Lower lobe of right lung (tissue), 2 donors: ENCODE measurements around the gene PLD3. TPM values are rescaled to one million over a fixed set of nuclear protein-coding genes. Genes with fewer than 3 reads are reported as not detected.

Experiments
- ATAC-seq, 2 donors: fragments of 200-7000 bp; cut with Tn5 transposase; one replicate each; pipeline ENCODE4 v1.9.1; 2020 to 2022; ENCODE audit warnings: mild to moderate bottlenecking in 2 of 2, moderate library complexity in 2 of 2
- DNase-seq: peaks from one replicate; pipeline ENCODE4 v3.0.0-alpha.2; 2020
- H3K27ac ChIP-seq: fragments of 200-600 bp; one replicate; pipeline ENCODE4 v1.8.0; 2022
- H3K27me3 ChIP-seq: fragments of 200-600 bp; one replicate; pipeline ENCODE4 v1.8.0; 2022; ENCODE audit warnings: low read depth
- H3K36me3 ChIP-seq: fragments of 200-600 bp; one replicate; pipeline ENCODE4 v1.8.0; 2022; ENCODE audit warnings: mild to moderate bottlenecking
- H3K4me1 ChIP-seq: fragments of 200-600 bp; one replicate; pipeline ENCODE4 v1.8.0; 2022
- H3K4me3 ChIP-seq: fragments of 200-600 bp; one replicate; pipeline ENCODE4 v1.8.0; 2022; ENCODE audit warnings: mild to moderate bottlenecking
- H3K9me3 ChIP-seq: fragments of 200-600 bp; one replicate; pipeline ENCODE4 v1.8.0; 2022
- intact Hi-C: fragments of 100-400 bp; cut with DNase I; formaldehyde crosslinking; loops from one replicate; pipeline ENCODE4 v1.11.0; 2022
- total RNA-seq: library from RNA; stranded (reverse); fragmentation: NEBNext Ultra II Directional; extraction: Animal tissue kit (Norgen Biotek cat#: 25700); gene quantifications from one replicate; pipeline ENCODE4 v1.2.1, GENCODE V29; 2021
- TF ChIP-seq, protein P1 (sequence below): fragments of 200-600 bp; IDR thresholded peaks from one replicate; pipeline ENCODE4 v1.8.0; 2022; ENCODE audit warnings: antibody characterized with exemption, mild to moderate bottlenecking
- donor health status: DM: no; HTN: yes; CAD: no; lungs with severe emphysema.

The PLD3 gene
- total RNA-seq, 1 donor from 2014 or later: 355 TPM

DNA sequence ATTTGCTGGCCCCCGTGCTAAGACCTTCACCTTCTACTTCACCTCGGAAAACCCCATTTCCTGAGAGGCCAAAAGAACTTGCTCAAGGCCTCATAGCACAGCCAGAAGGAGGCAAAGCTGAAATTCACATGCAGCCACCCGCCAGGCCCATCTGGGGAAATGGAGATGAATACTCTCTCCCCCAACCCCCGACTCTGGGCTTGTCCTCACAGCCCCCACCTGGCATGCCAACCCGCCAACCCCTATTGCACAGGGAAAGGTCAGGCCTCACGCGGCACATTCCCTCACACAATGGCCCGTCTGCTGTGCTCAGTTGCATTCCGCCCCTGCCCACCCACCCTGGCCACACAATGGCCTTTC, 61.5 kb downstream of the PLD3 start:
- H3K27me3 ChIP-seq: no peaks in the 10 kb centered on the region
- TF ChIP-seq, protein P1, sequence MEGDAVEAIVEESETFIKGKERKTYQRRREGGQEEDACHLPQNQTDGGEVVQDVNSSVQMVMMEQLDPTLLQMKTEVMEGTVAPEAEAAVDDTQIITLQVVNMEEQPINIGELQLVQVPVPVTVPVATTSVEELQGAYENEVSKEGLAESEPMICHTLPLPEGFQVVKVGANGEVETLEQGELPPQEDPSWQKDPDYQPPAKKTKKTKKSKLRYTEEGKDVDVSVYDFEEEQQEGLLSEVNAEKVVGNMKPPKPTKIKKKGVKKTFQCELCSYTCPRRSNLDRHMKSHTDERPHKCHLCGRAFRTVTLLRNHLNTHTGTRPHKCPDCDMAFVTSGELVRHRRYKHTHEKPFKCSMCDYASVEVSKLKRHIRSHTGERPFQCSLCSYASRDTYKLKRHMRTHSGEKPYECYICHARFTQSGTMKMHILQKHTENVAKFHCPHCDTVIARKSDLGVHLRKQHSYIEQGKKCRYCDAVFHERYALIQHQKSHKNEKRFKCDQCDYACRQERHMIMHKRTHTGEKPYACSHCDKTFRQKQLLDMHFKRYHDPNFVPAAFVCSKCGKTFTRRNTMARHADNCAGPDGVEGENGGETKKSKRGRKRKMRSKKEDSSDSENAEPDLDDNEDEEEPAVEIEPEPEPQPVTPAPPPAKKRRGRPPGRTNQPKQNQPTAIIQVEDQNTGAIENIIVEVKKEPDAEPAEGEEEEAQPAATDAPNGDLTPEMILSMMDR: no peak
- H3K4me1 ChIP-seq: peaks cover 26% of the 10 kb centered on the region
- H3K9me3 ChIP-seq: no peaks in the 10 kb centered on the region
- peak overlapping the region; percentile 77 for H3K27ac ChIP-seq
- H3K36me3 ChIP-seq: no peaks in the 10 kb centered on the region
- DNase-seq (no peak), ATAC-seq (no peak)
- H3K4me3 ChIP-seq: peak overlapping the region; percentile 50
- intact Hi-C loops: no loop called here

DNA sequence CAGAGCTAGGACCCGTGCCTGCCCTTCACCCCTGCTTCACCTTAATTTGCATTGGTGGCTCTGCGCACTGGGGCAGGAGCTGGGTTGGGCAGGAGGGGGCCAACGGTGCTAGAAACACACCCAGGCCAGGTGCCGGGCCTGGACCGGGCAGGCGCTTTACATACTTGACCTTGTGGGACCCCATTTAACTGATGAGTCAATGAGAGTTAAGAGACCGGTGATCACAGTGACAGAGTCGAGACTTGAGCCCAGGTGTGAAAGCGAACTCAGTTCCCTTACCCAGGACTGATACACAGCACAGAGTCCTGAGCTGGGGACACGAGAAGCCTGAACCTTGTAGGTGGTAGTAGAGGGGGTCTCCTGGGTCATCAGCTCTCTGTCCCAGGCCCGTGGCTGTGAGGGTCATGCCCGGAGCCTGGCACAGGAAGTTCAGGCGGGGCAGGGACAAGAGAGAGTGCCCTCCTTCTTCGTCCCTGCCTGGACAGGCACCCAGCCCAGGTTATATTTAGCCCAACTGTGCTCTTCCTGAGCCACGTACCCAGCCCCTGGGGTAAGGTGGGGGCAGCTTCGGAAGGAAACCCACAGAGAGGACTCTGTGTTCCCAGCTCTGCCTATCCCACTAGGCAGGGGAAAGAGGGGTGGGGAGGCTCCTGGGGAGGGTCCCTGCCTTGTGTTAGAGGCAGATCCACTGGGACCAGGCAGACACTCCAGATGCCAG, 62.8 kb downstream of the PLD3 start:
- TF ChIP-seq, protein P1: no peak
- Histone ChIP-seq H3K27me3 (no peaks in the 10 kb centered on the region), H3K27ac (peak overlapping the region; percentile 77), H3K4me1 (peaks cover 37% of the 10 kb centered on the region), H3K36me3 (no peaks in the 10 kb centered on the region), H3K9me3 (no peaks in the 10 kb centered on the region), H3K4me3 (peak overlapping the region; percentile 50)
- ATAC-seq (peak; percentile 48 to 54), DNase-seq (no peak)
- intact Hi-C loops: no loop called here

DNA sequence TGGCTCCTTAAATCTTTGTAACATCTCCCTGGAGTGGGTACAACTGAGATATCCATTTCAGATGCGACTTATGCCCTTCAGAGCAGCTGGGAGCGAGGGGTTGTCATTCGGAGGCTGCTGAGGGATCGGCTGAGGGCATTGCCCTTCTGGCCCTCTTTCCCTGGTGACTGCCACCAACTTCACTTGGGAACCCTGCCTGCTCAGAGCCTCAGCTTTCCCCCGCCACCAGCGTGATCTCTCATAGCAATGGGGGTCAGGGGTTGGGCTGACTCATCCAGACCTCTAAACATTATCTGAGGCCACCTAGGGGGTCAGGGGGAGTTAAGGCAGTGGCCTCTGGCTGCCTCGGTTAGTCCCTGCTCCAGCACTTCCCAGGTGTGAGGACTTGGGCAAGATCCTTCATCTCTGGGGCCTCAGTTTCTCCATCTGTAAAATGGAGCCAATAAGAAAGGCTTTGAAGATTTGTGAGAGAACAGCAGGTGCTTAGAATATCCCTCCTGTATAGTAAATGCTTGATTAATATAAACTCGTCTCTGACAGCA, 63.5 kb downstream of the PLD3 start:
- peak overlapping the region; percentile 50 for H3K4me3 ChIP-seq
- peaks cover 43% of the 10 kb centered on the region for H3K4me1 ChIP-seq
- TF ChIP-seq, protein P1: no peak
- no peak for ATAC-seq
- H3K36me3 ChIP-seq: no peaks in the 10 kb centered on the region
- H3K27ac ChIP-seq: peak overlapping the region; percentile 77
- no peaks in the 10 kb centered on the region for H3K27me3 ChIP-seq
- intact Hi-C loops: no loop called here
- H3K9me3 ChIP-seq: no peaks in the 10 kb centered on the region
- DNase-seq: no peak

DNA sequence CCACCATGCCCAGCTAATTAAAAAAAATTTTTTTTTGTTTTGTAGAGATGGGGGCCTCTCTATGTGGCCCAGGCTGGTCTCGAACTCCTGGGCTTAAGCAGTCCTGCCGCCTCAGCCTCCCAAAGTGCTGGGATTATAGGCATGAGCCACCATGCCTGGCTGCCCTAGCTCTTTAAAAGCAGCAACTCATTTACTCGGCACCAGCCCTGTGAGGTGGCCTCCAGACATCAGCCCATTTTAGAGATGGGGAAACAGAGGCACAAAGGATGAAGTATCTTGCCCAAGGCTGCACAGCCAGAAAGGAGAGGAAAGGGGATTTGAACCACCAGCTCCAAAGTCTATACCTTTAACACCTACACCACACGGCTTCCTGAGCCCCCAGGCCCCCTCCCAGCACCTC, 64.4 kb downstream of the PLD3 start:
- TF ChIP-seq, protein P1: no peak
- no peak for ATAC-seq
- H3K27me3 ChIP-seq: no peaks in the 10 kb centered on the region
- intact Hi-C loops: no loop called here
- H3K4me3 ChIP-seq: peak overlapping the region; percentile 50
- H3K9me3 ChIP-seq: no peaks in the 10 kb centered on the region
- H3K36me3 ChIP-seq: no peaks in the 10 kb centered on the region
- no peak for DNase-seq
- peak overlapping the region; percentile 77 for H3K27ac ChIP-seq
- peaks cover 46% of the 10 kb centered on the region for H3K4me1 ChIP-seq

DNA sequence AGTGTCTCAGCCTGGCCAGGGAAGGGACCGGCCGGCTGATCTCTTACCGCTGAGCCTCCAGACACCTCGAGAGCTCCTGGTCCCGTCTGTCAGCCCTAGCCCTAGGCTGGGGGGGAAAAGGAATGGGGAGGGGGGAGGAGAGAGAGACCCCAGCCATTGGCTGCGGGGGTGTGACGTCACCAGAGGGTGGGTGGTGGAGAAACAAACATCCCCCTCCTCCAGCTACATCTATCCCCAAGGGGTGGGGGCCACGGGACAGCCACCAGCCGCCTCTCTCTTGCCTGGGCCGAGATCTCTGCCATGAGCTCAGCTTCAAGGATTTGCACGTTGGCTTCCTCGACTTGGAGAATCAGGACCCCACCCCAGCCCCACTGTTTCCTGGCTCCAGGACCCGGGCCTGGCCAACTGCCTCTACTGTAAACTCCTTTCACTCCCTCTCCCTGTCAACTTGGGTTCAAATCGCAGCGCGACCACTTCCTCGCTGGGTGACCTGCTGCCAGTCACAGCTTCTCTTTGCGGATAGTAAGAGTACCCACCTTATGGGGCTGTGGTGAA, 64.9 kb downstream of the PLD3 start, which contains the start of gene PRX:
Gene PRX (minus strand): TSS at position 88 of the 555 bp plus-strand sequence. CDS start 5,446 bp downstream, outside the sequence.
- no peaks in the 10 kb centered on the region for H3K9me3 ChIP-seq
- no peaks in the 10 kb centered on the region for H3K36me3 ChIP-seq
- intact Hi-C loops: no loop called here
- H3K4me1 ChIP-seq: peaks cover 43% of the 10 kb centered on the region
- H3K4me3 ChIP-seq: peak within 1 kb of the TSS; percentile 50
- peak in 1 of 2 donors; percentile 20 for ATAC-seq
- no peak for DNase-seq
- no peaks in the 10 kb centered on the region for H3K27me3 ChIP-seq
- TF ChIP-seq, protein P1: no peak
- peak within 1 kb of the TSS; percentile 77 for H3K27ac ChIP-seq
